Raji (cell line): ENCODE results near the gene PCDHA11.

Experiments used
- POLR2A ChIP-seq: IDR thresholded peaks from 2 replicates; pipeline ENCODE4 v1.6.1; 2011; ENCODE audit warnings: low read depth, low read length, control low read depth; ENCODE audit not compliant: insufficient read depth

Gene PCDHA11

DNA sequence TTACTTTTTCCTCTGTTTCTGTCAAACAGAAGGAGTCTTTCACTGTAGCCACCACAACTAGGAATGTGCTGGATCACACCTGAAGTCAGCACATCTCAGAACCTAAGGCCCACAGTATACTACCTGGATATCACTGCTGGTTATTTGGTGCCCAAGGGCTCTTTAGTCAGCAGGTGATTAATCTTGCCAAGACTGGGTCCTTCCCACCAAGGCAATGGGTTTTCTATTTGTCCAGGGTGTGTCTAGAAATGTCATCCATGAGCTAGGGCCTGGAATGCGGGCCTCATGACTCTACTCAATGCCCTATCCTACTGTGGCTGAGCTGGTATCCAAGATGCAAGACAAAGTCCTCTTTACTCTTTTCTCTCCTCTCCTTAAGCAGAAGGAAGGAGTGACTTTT lies 47.6 kb downstream of the PCDHA11 start:
- TF ChIP-seq POLR2A: no peak
